HepG2 (cell line): ENCODE results near the gene PTCRA.

Source experiments
- CHD2 ChIP-seq: IDR thresholded peaks from 2 replicates; pipeline ENCODE4 v1.6.1; 2011; ENCODE audit warnings: low read depth, low read length, improper control_type of control experiment
- CREM ChIP-seq, 2 experiments: sonication (generic) in 1 of 2; formaldehyde crosslinking in 1 of 2; IDR thresholded peaks; 2 replicates each; pipeline versions ENCODE4 v1.4.0 to v1.6.1; 2016 to 2020; ENCODE audit warnings: antibody characterized with exemption in 1 of 2, mild to moderate bottlenecking in 1 of 2, missing genetic modification reagents in 1 of 2
- CTCF ChIP-seq: sonication (generic); formaldehyde crosslinking; IDR thresholded peaks from 2 replicates; pipeline ENCODE4 v1.5.0; 2020; ENCODE audit warnings: mild to moderate bottlenecking, missing genetic modification reagents, moderate library complexity
- DRAP1 ChIP-seq: IDR thresholded peaks from 2 replicates; pipeline ENCODE4 v1.6.1; 2016; ENCODE audit warnings: missing genetic modification reagents, missing compliant biosample characterization
- ESRRA ChIP-seq: sonication (generic); formaldehyde crosslinking; IDR thresholded peaks from 2 replicates; pipeline ENCODE4 v1.5.1; 2020; ENCODE audit warnings: mild to moderate bottlenecking, low read depth, missing genetic modification reagents
- GATAD1 ChIP-seq: IDR thresholded peaks from 2 replicates; pipeline ENCODE4 v1.6.1; 2016; ENCODE audit warnings: missing genetic modification reagents, missing compliant biosample characterization
- HCFC1 ChIP-seq: fragments of 150-350 bp; IDR thresholded peaks from 2 replicates; pipeline ENCODE4 v1.6.1; 2014; ENCODE audit warnings: low read depth, low read length
- IRF2 ChIP-seq: IDR thresholded peaks from 2 replicates; pipeline ENCODE4 v1.6.1; 2018; ENCODE audit warnings: missing genetic modification reagents, missing compliant biosample characterization
- JUND ChIP-seq: sonication (generic); formaldehyde crosslinking; IDR thresholded peaks from 2 replicates; pipeline ENCODE4 v1.8.0; 2022; ENCODE audit warnings: mild to moderate bottlenecking, missing genetic modification reagents
- MAZ ChIP-seq, 2 experiments: sonication (generic) in 1 of 2; formaldehyde crosslinking in 1 of 2; IDR thresholded peaks; 2 replicates each; pipeline versions ENCODE4 v1.5.0 to v1.6.1; 2012 to 2020; ENCODE audit warnings: low read depth in 2 of 2, mild to moderate bottlenecking in 2 of 2, borderline replicate concordance in 1 of 2, improper control_type of control experiment in 1 of 2, low read length in 1 of 2, missing genetic modification reagents in 1 of 2, moderate library complexity in 1 of 2
- POLR2A ChIP-seq, 2 experiments: IDR thresholded peaks; 2 replicates each; pipeline ENCODE4 v1.6.1; 2011; ENCODE audit warnings: low read depth in 2 of 2, low read length in 2 of 2, mild to moderate bottlenecking in 1 of 2, moderate library complexity in 1 of 2; ENCODE audit not compliant: insufficient read depth in 1 of 2
- SP1 ChIP-seq, 2 experiments: fragments of 450-650 bp in 1 of 2; sonication (generic) in 1 of 2; formaldehyde crosslinking in 1 of 2; IDR thresholded peaks; 2 replicates each; pipeline versions ENCODE4 v1.4.0 to v1.6.1; 2016 to 2020; ENCODE audit warnings: missing genetic modification reagents in 1 of 2

DNA sequence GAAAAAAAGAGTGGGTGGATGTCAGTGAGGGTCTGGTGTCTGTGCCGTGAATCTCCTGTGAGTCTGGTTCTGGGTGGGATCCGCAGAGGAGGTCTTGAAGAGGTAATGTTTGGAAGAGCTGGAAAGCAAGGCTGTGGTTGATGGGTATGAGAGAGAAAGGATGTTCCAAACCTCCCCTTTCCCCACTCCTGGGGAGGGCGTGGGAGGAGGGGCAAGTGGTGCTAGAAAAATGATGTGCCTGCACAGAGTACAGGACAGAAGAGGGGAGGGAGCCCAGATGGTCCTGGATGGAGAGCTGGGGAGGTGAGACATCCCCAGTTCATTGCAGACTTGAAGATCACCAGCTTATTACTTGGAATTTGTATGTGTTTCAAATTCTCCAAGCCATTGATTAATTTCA, 16.6 kb downstream of the PTCRA start:
- no peak for TF ChIP-seq JUND (CRISPR knock-in tag)
- no peak for TF ChIP-seq DRAP1 (CRISPR knock-in tag)
- TF ChIP-seq CTCF: no peak
- no peak for TF ChIP-seq SP1 (IDR thresholded peaks at IDR 0.05)
- no peak for TF ChIP-seq SP1 (CRISPR knock-in tag; IDR thresholded peaks at IDR 0.05)
- TF ChIP-seq IRF2 (CRISPR knock-in tag): no peak
- no peak for TF ChIP-seq CHD2
- no peak for TF ChIP-seq GATAD1 (CRISPR knock-in tag)
- no peak for TF ChIP-seq ESRRA (CRISPR knock-in tag)
- no peak for TF ChIP-seq MAZ (IDR thresholded peaks at IDR 0.05; ENCODE audit: borderline replicate concordance, low read depth, low read length)
- no peak for TF ChIP-seq MAZ (CRISPR knock-in tag; IDR thresholded peaks at IDR 0.05; ENCODE audit: low read depth)
- no peak for TF ChIP-seq CREM (IDR thresholded peaks at IDR 0.05)
- no peak for TF ChIP-seq CREM (CRISPR knock-in tag; IDR thresholded peaks at IDR 0.05)
- TF ChIP-seq POLR2A (IDR thresholded peaks at IDR 0.05; ENCODE audit: insufficient read depth in 1 of 2, low read depth in 2 of 2, low read length in 2 of 2): no peak
- TF ChIP-seq HCFC1: no peak
